DMS114 treated with DMSO at 0.1 percent for 48 hours (cell line): ENCODE data around the gene MYH11.
"Not testable (repeated sequence)": the region's sequence is repeated elsewhere in the genome, so short reads cannot be mapped to it uniquely, and the experiment has no call there.

ENCODE experiments used
- DNase-seq: peaks from one replicate; lab custom pipeline; 2025; ENCODE audit not compliant: unreplicated experiment; lab: John Stamatoyannopoulos, UW

The MYH11 gene

GRCh38 chr16:15757077-15757386, 99.8 kb downstream of the MYH11 start:
- no peak for DNase-seq

GRCh38 chr16:15754821-15755534, 101.8 kb downstream of the MYH11 start:
- DNase-seq: no peak

GRCh38 chr16:15752717-15753488, 103.9 kb downstream of the MYH11 start:
- DNase-seq: no peak

- no peak for DNase-seq
Measured at GRCh38 chr16:15751940-15752339, 104.9 kb downstream of the MYH11 start.

- DNase-seq: no peak
Measured at GRCh38 chr16:15749985-15750384, 106.8 kb downstream of the MYH11 start.

- DNase-seq: no peak
Measured at GRCh38 chr16:15749371-15749770, 107.5 kb downstream of the MYH11 start.

GRCh38 chr16:15748654-15749053, 108.2 kb downstream of the MYH11 start:
- no peak for DNase-seq

- no peak for DNase-seq
Measured at GRCh38 chr16:15747937-15748336, 108.9 kb downstream of the MYH11 start.

GRCh38 chr16:15746332-15746731, 110.5 kb downstream of the MYH11 start:
- DNase-seq: no peak

GRCh38 chr16:15743657-15744056, 113.2 kb downstream of the MYH11 start:
- DNase-seq: no peak

GRCh38 chr16:15742716-15743115, 114.1 kb downstream of the MYH11 start:
- DNase-seq: no peak

- no peak for DNase-seq
Measured at GRCh38 chr16:15741207-15741871, 115.5 kb downstream of the MYH11 start.

- DNase-seq: no peak
Measured at GRCh38 chr16:15739950-15740349, 116.9 kb downstream of the MYH11 start.

GRCh38 chr16:15739464-15739863, 117.4 kb downstream of the MYH11 start:
- no peak for DNase-seq

GRCh38 chr16:15737140-15737644, 119.6 kb downstream of the MYH11 start:
- no peak for DNase-seq

GRCh38 chr16:15736529-15736928, 120.3 kb downstream of the MYH11 start:
- DNase-seq: no peak

GRCh38 chr16:15735610-15736009, 121.2 kb downstream of the MYH11 start:
- DNase-seq: no peak

GRCh38 chr16:15732416-15732815, 124.4 kb downstream of the MYH11 start:
- no peak for DNase-seq

GRCh38 chr16:15729152-15729551, 127.7 kb downstream of the MYH11 start:
- no peak for DNase-seq

GRCh38 chr16:15727697-15728096, 129.1 kb downstream of the MYH11 start:
- DNase-seq: not testable (repeated sequence)

- DNase-seq: no peak
Measured at GRCh38 chr16:15726715-15727114, 130.1 kb downstream of the MYH11 start.
